GM06990 (cell line): ENCODE results near the gene CDC42BPA.

Experiments used
- DNase-seq: peaks from one replicate; pipeline ENCODE4 v3.0.0-alpha.2; 2011; ENCODE audit not compliant: insufficient read length; ENCODE audit errors: extremely low read depth
- H3K27me3 ChIP-seq: replicated peaks from 2 replicates; pipeline ENCODE4 v1.6.0; 2011; ENCODE audit warnings: low read length; ENCODE audit not compliant: control insufficient read depth, insufficient read depth
- H3K36me3 ChIP-seq: 2 replicates; pipeline ENCODE4 v1.5.1; 2011; ENCODE audit warnings: low read length; ENCODE audit not compliant: control insufficient read depth, insufficient read depth
- H3K4me3 ChIP-seq: replicated peaks from 2 replicates; pipeline ENCODE4 v1.5.1; 2011; ENCODE audit warnings: low read depth, mild to moderate bottlenecking, control low read depth, low read length
- CTCF ChIP-seq: IDR thresholded peaks from 2 replicates; pipeline ENCODE4 v1.5.1; 2011; ENCODE audit warnings: low read length, control low read depth, mild to moderate bottlenecking, inconsistent platforms; ENCODE audit not compliant: insufficient read depth, poor library complexity, severe bottlenecking

CDC42BPA gene

DNA sequence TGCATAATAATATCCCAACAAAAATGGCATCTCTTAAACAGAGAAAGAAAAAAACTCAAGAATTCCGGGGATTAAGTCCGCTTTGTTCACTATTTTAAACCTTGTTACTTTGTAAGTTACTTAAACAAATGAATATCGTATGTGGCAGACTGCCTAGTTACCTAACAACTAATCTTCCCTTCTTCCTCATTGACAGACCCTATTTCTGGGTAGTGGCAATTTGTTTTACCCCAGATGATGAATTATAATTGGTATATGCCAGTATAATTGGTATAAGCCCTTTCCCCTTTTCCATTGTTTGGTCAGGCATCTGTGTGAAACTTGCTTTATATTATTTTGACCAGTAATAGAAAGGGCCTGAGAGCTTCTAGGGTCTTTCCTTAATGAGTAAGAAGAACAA lies 52.4 kb downstream of the CDC42BPA start:
- Histone ChIP-seq H3K36me3 (no peaks in the 10 kb centered on the region), H3K4me3 (no peak overlapping the region), H3K27me3 (no peaks in the 10 kb centered on the region)
- no peak for DNase-seq
- TF ChIP-seq CTCF: no peak

- TF ChIP-seq CTCF: no peak
- no peaks in the 10 kb centered on the region for H3K36me3 ChIP-seq
- DNase-seq: no peak
- H3K27me3 ChIP-seq: no peaks in the 10 kb centered on the region
- H3K4me3 ChIP-seq: no peak overlapping the region
Observed at GRCh38 chr1:227263869-227264268, 54.4 kb downstream of the CDC42BPA start.

GRCh38 chr1:227261501-227261900 lies 56.8 kb downstream of the CDC42BPA start:
- H3K27me3 ChIP-seq: no peaks in the 10 kb centered on the region

GRCh38 chr1:227260433-227260832 lies 57.9 kb downstream of the CDC42BPA start:
- Histone ChIP-seq H3K27me3 (no peaks in the 10 kb centered on the region), H3K36me3 (no peaks in the 10 kb centered on the region), H3K4me3 (no peak overlapping the region)
- TF ChIP-seq CTCF: no peak
- no peak for DNase-seq

More at GRCh38 chr1:227261501-227261900, 56.8 kb downstream of the CDC42BPA start:
- TF ChIP-seq CTCF: no peak
- no peak for DNase-seq
- Histone ChIP-seq H3K36me3 (no peaks in the 10 kb centered on the region), H3K4me3 (no peak overlapping the region)

- H3K36me3 ChIP-seq: no peaks in the 10 kb centered on the region
- no peak overlapping the region for H3K4me3 ChIP-seq
- no peaks in the 10 kb centered on the region for H3K27me3 ChIP-seq
- TF ChIP-seq CTCF: peak; percentile 5
- DNase-seq: no peak
Observed at GRCh38 chr1:227257964-227258363, 60.3 kb downstream of the CDC42BPA start.

DNA sequence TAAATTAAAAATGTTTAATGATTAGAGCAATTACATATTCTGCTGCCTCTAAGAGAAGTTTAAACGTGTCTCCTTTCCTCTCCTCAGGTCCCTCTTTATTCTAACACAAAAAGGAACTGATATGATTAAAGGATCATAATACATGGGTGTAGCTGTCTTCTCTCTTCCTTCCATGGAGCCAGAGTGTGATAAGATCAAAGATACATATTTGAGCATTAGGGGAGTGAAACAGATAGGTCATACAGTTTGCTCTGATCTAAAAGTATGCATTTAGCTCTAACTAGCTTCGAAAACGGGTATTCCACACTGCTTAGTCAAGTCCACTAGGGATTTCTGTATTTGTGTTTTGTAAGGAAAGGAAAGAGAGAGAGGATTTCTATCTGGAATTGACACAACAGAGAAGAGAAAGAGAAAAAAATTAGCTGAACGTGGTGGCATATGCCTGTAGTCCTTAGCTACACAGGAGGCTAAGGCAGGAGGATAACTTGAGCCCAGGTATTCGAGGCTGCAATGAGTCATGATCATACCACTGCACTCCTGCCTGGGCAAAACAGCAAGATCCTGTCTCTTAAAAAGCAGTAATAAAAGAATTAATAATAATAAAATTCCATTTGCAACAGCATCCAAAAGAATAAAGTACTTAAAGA lies 63.1 kb downstream of the CDC42BPA start:
- Histone ChIP-seq H3K4me3 (no peak overlapping the region), H3K36me3 (no peaks in the 10 kb centered on the region), H3K27me3 (no peaks in the 10 kb centered on the region)
- DNase-seq: no peak
- TF ChIP-seq CTCF: no peak
